Caki2 (cell line): ENCODE data around the gene DOCK2. TPM values are rescaled to one million over a fixed set of nuclear protein-coding genes. Genes with fewer than 3 reads are reported as not detected.
"Not testable (repeated sequence)": the region's sequence is repeated elsewhere in the genome, so short reads cannot be mapped to it uniquely, and the experiment has no call there.

Experiments used
- DNase-seq: peaks from one replicate; pipeline ENCODE4 v3.0.0-alpha.2; 2015; ENCODE audit warnings: low read depth
- in situ Hi-C: cut with HindIII; loops from 2 replicates; pipeline ENCODE4 v1.10.0; 2016; ENCODE audit warnings: low sequenced_read_pairs, low pct_unique_long_range_greater_than_20kb, mixed read lengths
- total RNA-seq: library from RNA; depleted of rRNA; stranded (reverse); fragments of >200 nt; shearing (Covaris generic); gene quantifications from 2 replicates; pipeline ENCODE4 v1.2.3, GENCODE V29; 2014; ENCODE audit warnings: low replicate concordance

DOCK2 gene
- total RNA-seq, 1 experiment from 2014 or later, result 40.4 TPM

- in situ Hi-C loops, result no loop called here
- DNase-seq, result no peak
Observed at GRCh38 chr5:169817031-169817430, 180.0 kb downstream of the DOCK2 start.

- DNase-seq, result no peak
- in situ Hi-C loops, result no loop called here
Observed at GRCh38 chr5:169826618-169827017, 189.5 kb downstream of the DOCK2 start.

GRCh38 chr5:169827769-169828168 lies 190.7 kb downstream of the DOCK2 start:
- in situ Hi-C loops, result no loop called here
- DNase-seq, result no peak

- DNase-seq, result no peak
- in situ Hi-C loops, result no loop called here
Observed at GRCh38 chr5:169828385-169828784, 191.3 kb downstream of the DOCK2 start.

GRCh38 chr5:169831331-169831730 lies 194.3 kb downstream of the DOCK2 start:
- in situ Hi-C loops, result no loop called here
- DNase-seq, result no peak

GRCh38 chr5:169832304-169832703 lies 195.2 kb downstream of the DOCK2 start:
- in situ Hi-C loops, result no loop called here

GRCh38 chr5:169832845-169833244 lies 195.8 kb downstream of the DOCK2 start:
- no peak for DNase-seq
- in situ Hi-C loops, result no loop called here

More at GRCh38 chr5:169832304-169832703, 195.2 kb downstream of the DOCK2 start:
- DNase-seq, result no peak

- in situ Hi-C loops, result not testable (repeated sequence)
- peak; percentile 52 for DNase-seq
Observed at GRCh38 chr5:169833681-169834292, 196.7 kb downstream of the DOCK2 start.

- DNase-seq, in situ Hi-C loops: not testable (repeated sequence)
Observed at GRCh38 chr5:169834540-169834939, 197.5 kb downstream of the DOCK2 start.

- DNase-seq, result no peak
- in situ Hi-C loops, result no loop called here
Observed at GRCh38 chr5:169836835-169837536, 199.9 kb downstream of the DOCK2 start.

- DNase-seq, result no peak
- in situ Hi-C loops, result no loop called here
Observed at GRCh38 chr5:169837686-169838085, 200.6 kb downstream of the DOCK2 start.

- in situ Hi-C loops, result no loop called here
- no peak for DNase-seq
Observed at GRCh38 chr5:169838688-169839087, 201.6 kb downstream of the DOCK2 start.

- no peak for DNase-seq
- in situ Hi-C loops, result no loop called here
Observed at GRCh38 chr5:169840405-169840804, 203.3 kb downstream of the DOCK2 start.

GRCh38 chr5:169842699-169843098 lies 205.6 kb downstream of the DOCK2 start:
- no peak for DNase-seq
- in situ Hi-C loops, result no loop called here

- in situ Hi-C loops, result no loop called here
- DNase-seq, result no peak
Observed at GRCh38 chr5:169847519-169847918, 210.4 kb downstream of the DOCK2 start.

- in situ Hi-C loops, result no loop called here
- no peak for DNase-seq
Observed at GRCh38 chr5:169848271-169848670, 211.2 kb downstream of the DOCK2 start.

- in situ Hi-C loops, result no loop called here
- no peak for DNase-seq
Observed at GRCh38 chr5:169848792-169849191, 211.7 kb downstream of the DOCK2 start.

- in situ Hi-C loops, result no loop called here
Observed at GRCh38 chr5:169850409-169850808, 213.3 kb downstream of the DOCK2 start.

GRCh38 chr5:169851321-169851850 lies 214.3 kb downstream of the DOCK2 start:
- no peak for DNase-seq
- in situ Hi-C loops, result no loop called here

More at GRCh38 chr5:169850409-169850808, 213.3 kb downstream of the DOCK2 start:
- DNase-seq, result no peak

GRCh38 chr5:169856571-169856970 lies 219.5 kb downstream of the DOCK2 start:
- in situ Hi-C loops, result no loop called here
- DNase-seq, result peak; percentile 79
